RCC 7860 (cell line): ENCODE data around the gene IPO7.

Source experiments
- DNase-seq: peaks from one replicate; pipeline ENCODE4 v3.0.0-alpha.2; 2015; ENCODE audit warnings: low spot score
- FAIRE-seq: peaks from 2 replicates; lab custom pipeline; 2012; peaks lifted over from hg19 to GRCh38; lab: Jason Lieb, UNC

The IPO7 gene

DNA sequence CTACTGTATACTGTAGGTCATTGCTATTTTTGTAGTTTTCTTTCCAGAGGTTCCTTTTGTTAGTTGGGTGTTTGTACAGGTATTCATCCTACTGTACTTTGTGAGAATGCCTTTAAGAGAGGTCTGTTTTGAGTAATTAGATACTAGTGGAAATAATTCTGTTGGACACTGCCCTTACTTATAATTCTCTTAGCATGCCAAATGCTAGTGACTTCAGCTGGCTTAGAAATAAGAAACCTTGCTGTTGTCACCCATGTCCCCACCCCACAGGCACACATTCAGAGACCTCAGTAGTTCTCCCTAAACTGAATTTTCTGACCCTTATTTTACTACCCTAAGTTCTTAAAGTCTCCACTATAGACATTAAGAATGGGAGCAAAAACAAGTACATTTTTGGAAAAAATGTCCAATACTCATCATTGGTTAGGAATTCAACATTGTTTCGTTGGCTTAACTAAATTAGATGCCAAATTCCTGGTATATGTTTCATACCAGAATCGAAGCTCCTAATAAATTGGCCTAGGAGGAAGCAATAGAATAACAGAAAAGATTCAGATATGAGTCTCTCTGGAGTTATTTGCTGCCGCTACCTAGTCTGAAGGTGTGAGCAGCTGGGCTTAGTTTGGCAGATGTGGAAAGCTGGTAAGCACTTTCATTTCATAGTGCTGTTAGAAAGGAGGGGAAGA is 104.8 kb downstream of the IPO7 start:
- DNase-seq (no peak), FAIRE-seq (no peak)

DNA sequence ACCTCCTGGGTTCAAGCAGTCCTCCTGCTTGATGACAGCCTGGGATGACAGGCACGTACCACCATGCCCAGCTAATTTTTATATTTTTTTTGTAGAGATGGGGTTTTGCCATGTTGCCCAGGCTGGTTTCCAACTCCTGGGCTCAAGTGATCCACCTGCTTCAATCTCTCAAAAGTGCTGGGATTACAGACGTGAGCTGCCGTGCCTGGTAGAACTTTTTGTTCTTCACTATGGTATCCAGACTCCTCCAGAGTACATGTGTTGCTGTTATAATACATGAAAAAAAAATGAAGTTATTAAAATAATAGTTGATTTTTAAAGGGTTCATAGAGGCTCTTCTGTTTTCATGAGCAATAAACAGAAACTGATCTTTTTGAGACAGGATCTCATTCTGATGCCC is 105.9 kb downstream of the IPO7 start:
- no peak for FAIRE-seq
- DNase-seq, result no peak

GRCh38 chr11:9493492-9493891 is 109.0 kb downstream of the IPO7 start:
- FAIRE-seq (no peak), DNase-seq (no peak)

DNA sequence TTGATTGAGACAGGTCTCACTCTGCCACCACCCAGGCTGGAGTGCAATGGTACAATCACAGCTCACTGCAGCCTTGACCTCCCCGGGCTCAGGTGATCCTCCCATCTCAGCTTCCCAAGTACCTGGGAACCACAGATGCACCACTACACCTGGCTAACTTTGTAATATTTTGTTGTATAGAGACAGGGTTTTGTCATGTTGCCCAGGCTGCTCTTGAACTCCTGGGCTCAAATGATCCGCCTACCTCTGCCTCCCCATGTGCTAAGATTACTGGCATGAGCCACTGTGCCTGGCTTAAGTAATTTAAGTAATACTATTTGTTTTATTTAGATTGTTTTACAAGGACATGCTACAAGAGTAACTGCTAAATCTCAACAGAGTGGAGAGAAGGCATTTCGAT is 109.9 kb downstream of the IPO7 start:
- no peak for DNase-seq
- no peak for FAIRE-seq

GRCh38 chr11:9495803-9496514 is 111.5 kb downstream of the IPO7 start:
- DNase-seq, result no peak
- FAIRE-seq, result no peak
